HG03378 (cell line): Measurements from ENCODE around the gene ERN2.

Experiments
- ATAC-seq: cut with Tn5 transposase; IDR thresholded peaks from one replicate; pipeline ENCODE4 v1.9.1; 2021; ENCODE audit warnings: mild to moderate bottlenecking, moderate library complexity; ENCODE audit not compliant: unreplicated experiment

The ERN2 gene

GRCh38 chr16:23640931-23641765 lies 71.9 kb downstream of the ERN2 start, which contains the start of the genes DCTN5 and PALB2:
DCTN5 (plus strand) TSS chr16:23641466; CDS start chr16:23641543, 77 bp downstream.
PALB2 (minus strand) TSS chr16:23641310; CDS start chr16:23641157, 153 bp downstream.
- peak; percentile 93 for ATAC-seq

DNA sequence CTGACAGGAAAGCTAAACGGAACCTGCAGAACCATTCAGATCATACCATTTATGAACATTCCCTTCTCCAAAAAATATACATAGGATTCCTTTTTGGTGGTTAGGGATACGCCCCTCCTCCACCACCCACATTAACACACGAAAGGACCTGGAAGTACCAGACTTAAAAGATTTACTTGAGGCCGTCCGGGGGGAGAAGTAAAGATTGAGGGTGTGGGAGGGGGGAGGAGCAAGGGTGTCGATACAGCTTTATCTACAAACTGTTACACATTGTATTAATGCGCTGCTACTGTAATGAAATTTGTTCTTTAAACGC lies 72.4 kb downstream of the ERN2 start:
- ATAC-seq = no peak
